ENCODE measurements around the gene IGLL1. TPM values are rescaled to one million over a fixed set of nuclear protein-coding genes. Genes with fewer than 3 reads are reported as not detected.
"Not testable (repeated sequence)": the region's sequence is repeated elsewhere in the genome, so short reads cannot be mapped to it uniquely, and the experiment has no call there.

The IGLL1 gene
- total and polyA plus RNA-seq, 2 experiments from 2014 or later: not detected

DNA sequence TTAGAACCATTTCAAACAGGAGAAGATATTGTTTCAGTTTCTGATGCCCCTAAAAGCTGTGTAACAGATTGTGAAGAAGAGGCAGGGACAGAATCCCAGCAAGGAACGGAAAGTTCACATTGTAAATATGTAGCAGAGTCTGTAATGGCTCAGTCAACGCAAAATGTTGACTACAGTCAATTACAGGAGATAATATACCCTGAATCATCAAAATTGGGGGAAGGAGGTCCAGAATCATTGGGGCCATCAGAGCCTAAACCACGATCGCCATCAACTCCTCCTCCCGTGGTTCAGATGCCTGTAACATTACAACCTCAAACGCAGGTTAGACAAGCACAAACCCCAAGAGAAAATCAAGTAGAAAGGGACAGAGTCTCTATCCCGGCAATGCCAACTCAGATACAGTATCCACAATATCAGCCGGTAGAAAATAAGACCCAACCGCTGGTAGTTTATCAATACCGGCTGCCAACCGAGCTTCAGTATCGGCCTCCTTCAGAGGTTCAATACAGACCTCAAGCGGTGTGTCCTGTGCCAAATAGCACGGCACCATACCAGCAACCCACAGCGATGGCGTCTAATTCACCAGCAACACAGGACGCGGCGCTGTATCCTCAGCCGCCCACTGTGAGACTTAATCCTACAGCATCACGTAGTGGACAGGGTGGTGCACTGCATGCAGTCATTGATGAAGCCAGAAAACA is 40.8 kb downstream of the IGLL1 start:
- H3F3A ChIP-seq (ENCODE audit: insufficient read depth): no peaks in the 10 kb centered on the region
- in situ Hi-C loops (cut with MboI): loop anchor here (25.0 kb wide), 1 partner anchor 352 kb away; the partner anchor contains the start of gene BCR
- no peaks in the 10 kb centered on the region for H3K9me3 ChIP-seq (ENCODE audit: low read depth)
- H3K4me2 ChIP-seq (ENCODE audit: unreplicated experiment): peak overlapping the region; percentile 78
- H3K9ac ChIP-seq: no peak overlapping the region
- H3K27ac ChIP-seq: no peak overlapping the region
- no peaks in the 10 kb centered on the region for H3K36me3 ChIP-seq (ENCODE audit: low read depth)
- no peak for TF ChIP-seq EZH2phosphoT487 (IDR thresholded peaks at IDR 0.05; ENCODE audit: insufficient read depth, low read depth)
- TF ChIP-seq EZH2 (IDR thresholded peaks at IDR 0.05; ENCODE audit: insufficient read depth, poor library complexity, severe bottlenecking): no peak
- peak overlapping the region; percentile 53 for H3K4me3 ChIP-seq
- no peaks in the 10 kb centered on the region for H4K20me1 ChIP-seq (ENCODE audit: insufficient read depth)
- peak; percentile 84 for DNase-seq
- peak overlapping the region; percentile 76 for H2AFZ ChIP-seq
- no peaks in the 10 kb centered on the region for H3K9me2 ChIP-seq (ENCODE audit: insufficient read depth)
- H3K79me2 ChIP-seq (ENCODE audit: insufficient read depth): no peaks in the 10 kb centered on the region
- H3K27me3 ChIP-seq (replicated peaks; ENCODE audit: insufficient read depth): no peaks in the 10 kb centered on the region
- no peaks in the 10 kb centered on the region for H3K4me1 ChIP-seq (ENCODE audit: insufficient read depth)
- WGBS, 2 experiments (ENCODE audit: low coverage in 1 of 2, low lambda C conversion rate in 2 of 2, missing lambda C conversion rate in 2 of 2): 19 to 23% methylated on average over 21 of the region's 21 CpGs

DNA sequence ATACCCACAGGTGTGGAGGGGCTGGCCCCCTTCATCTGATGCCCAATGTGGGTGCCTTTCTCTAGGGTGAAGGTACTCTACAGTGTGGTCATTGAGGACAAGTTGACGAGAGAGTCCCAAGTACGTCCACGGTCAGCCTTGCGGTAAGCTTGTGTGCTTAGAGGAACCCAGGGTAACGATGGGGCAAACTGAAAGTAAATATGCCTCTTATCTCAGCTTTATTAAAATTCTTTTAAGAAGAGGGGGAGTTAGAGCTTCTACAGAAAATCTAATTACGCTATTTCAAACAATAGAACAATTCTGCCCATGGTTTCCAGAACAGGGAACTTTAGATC is 41.4 kb downstream of the IGLL1 start:
- not testable (repeated sequence) for H3K4me3 ChIP-seq; H3K9me3 ChIP-seq (ENCODE audit: low read depth); H4K20me1 ChIP-seq (ENCODE audit: insufficient read depth); H3K36me3 ChIP-seq (ENCODE audit: low read depth); H3K9ac ChIP-seq; H3F3A ChIP-seq (ENCODE audit: insufficient read depth); H3K27me3 ChIP-seq (replicated peaks; ENCODE audit: insufficient read depth); DNase-seq; H3K79me2 ChIP-seq (ENCODE audit: insufficient read depth); H3K9me2 ChIP-seq (ENCODE audit: insufficient read depth); H3K27ac ChIP-seq; H3K4me1 ChIP-seq (ENCODE audit: insufficient read depth); H2AFZ ChIP-seq; H3K4me2 ChIP-seq (ENCODE audit: unreplicated experiment)
- 90 to 91% methylated on average over 6 of the region's 6 CpGs for WGBS, 2 experiments (ENCODE audit: low coverage in 1 of 2, low lambda C conversion rate in 2 of 2, missing lambda C conversion rate in 2 of 2)
- in situ Hi-C loops (cut with MboI): loop anchor here (25.0 kb wide), 1 partner anchor 351 kb away; the partner anchor contains the start of gene BCR

DNA sequence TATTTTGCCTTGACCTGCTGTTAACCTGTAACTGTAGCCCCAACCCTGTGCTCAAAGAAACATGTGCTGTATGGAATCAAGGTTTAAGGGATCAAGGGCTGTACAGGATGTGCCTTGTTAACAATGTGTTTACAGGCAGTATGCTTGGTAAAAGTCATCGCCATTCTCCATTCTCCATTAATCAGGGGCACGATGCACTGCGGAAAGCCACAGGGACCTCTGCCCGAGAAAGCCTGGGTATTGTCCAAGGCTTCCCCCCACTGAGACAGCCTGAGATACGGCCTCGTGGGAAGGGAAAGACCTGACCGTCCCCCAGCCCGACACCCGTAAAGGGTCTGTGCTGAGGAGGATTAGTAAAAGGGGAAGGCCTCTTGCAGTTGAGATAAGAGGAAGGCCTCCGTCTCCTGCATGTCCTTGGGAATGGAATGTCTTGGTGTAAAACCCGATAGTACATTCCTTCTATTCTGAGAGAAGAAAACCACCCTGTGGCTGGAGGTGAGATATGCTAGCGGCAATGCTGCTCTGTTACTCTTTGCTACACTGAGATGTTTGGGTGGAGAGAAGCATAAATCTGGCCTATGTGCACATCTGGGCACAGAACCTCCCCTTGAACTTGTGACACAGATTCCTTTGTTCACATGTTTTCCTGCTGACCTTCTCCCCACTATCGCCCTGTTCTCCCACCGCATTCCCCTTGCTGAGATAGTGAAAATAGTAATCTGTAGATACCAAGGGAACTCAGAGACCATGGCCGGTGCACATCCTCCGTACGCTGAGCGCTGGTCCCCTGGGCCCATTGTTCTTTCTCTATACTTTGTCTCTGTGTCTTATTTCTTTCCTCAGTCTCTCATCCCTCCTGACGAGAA is 42.0 kb downstream of the IGLL1 start:
- H3K4me1 ChIP-seq (ENCODE audit: insufficient read depth); H3K27ac ChIP-seq; H3K27me3 ChIP-seq (replicated peaks; ENCODE audit: insufficient read depth); H3K9ac ChIP-seq; H2AFZ ChIP-seq; H3K9me2 ChIP-seq (ENCODE audit: insufficient read depth); H3K4me3 ChIP-seq; H3F3A ChIP-seq (ENCODE audit: insufficient read depth); H3K36me3 ChIP-seq (ENCODE audit: low read depth); H3K4me2 ChIP-seq (ENCODE audit: unreplicated experiment); DNase-seq; H4K20me1 ChIP-seq (ENCODE audit: insufficient read depth); H3K79me2 ChIP-seq (ENCODE audit: insufficient read depth); H3K9me3 ChIP-seq (ENCODE audit: low read depth): not testable (repeated sequence)
- in situ Hi-C loops (cut with MboI): loop anchor here (25.0 kb wide), 1 partner anchor 351 kb away; the partner anchor contains the start of gene BCR
- 79 to 86% methylated on average over 19 of the region's 19 CpGs for WGBS, 2 experiments (ENCODE audit: low coverage in 1 of 2, low lambda C conversion rate in 2 of 2, missing lambda C conversion rate in 2 of 2)

DNA sequence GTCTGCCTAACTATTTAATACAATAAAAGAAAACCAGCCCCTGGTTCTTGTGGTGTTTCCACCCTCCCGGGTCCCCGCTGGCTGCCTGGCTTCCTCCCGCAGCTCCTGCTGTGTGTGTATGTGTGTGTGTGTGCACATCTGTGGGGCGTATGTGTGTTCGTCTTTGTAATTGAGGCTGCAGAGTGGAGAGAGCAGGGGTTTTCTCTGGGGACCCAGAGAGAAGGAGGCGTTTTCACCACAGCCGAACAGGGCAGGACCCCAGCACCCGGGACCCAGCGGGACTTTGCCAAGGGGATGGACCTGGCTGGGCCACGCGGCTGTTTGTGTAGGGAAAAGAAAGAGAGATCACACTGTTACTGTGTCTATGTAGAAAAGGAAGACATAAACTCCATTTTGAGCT is 42.7 kb downstream of the IGLL1 start:
- no peak overlapping the region for H2AFZ ChIP-seq
- no peaks in the 10 kb centered on the region for H3K4me1 ChIP-seq (ENCODE audit: insufficient read depth)
- in situ Hi-C loops (cut with MboI): loop anchor here (25.0 kb wide), 1 partner anchor 350 kb away; the partner anchor contains the start of gene BCR
- no peak overlapping the region for H3K27ac ChIP-seq
- DNase-seq: no peak
- TF ChIP-seq EZH2phosphoT487 (IDR thresholded peaks at IDR 0.05; ENCODE audit: insufficient read depth, low read depth): no peak
- no peak for TF ChIP-seq EZH2 (IDR thresholded peaks at IDR 0.05; ENCODE audit: insufficient read depth, poor library complexity, severe bottlenecking)
- H3K36me3 ChIP-seq (ENCODE audit: low read depth): no peaks in the 10 kb centered on the region
- H3K27me3 ChIP-seq (replicated peaks; ENCODE audit: insufficient read depth): no peaks in the 10 kb centered on the region
- no peak overlapping the region for H3K4me2 ChIP-seq (ENCODE audit: unreplicated experiment)
- no peaks in the 10 kb centered on the region for H3K9me3 ChIP-seq (ENCODE audit: low read depth)
- H3F3A ChIP-seq (ENCODE audit: insufficient read depth): no peaks in the 10 kb centered on the region
- H3K9me2 ChIP-seq (ENCODE audit: insufficient read depth): no peaks in the 10 kb centered on the region
- no peaks in the 10 kb centered on the region for H3K79me2 ChIP-seq (ENCODE audit: insufficient read depth)
- 41 to 49% methylated on average over 11 of the region's 11 CpGs for WGBS, 2 experiments (ENCODE audit: low coverage in 1 of 2, low lambda C conversion rate in 2 of 2, missing lambda C conversion rate in 2 of 2)
- no peak overlapping the region for H3K4me3 ChIP-seq
- no peaks in the 10 kb centered on the region for H4K20me1 ChIP-seq (ENCODE audit: insufficient read depth)
- no peak overlapping the region for H3K9ac ChIP-seq

All from GM23248 (cell line).